GM21367 (cell line): ENCODE results near the gene HTR3C.

Experiments
- ATAC-seq: cut with Tn5 transposase; IDR thresholded peaks from one replicate; pipeline ENCODE4 v1.9.1; 2021; ENCODE audit not compliant: unreplicated experiment

The HTR3C gene

DNA sequence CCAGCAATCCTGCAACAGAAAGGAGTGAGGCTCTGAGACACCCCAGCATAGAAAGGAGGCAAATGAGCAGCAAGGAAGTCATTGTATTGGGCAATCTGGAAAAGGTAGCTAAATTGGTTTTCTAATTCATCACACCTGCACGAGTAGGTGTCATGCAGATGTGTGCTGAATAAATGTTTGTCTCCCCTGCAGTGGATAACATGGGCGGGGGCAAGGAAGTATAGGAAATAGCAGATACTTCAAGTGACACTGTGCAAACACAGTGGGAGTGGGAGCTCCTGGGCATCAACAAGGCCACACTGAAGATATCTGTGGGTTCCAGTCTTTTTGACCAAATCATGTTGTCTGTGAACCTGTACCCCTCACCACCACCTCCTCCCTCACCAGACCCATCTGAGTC is 29.6 kb downstream of the HTR3C start:
- no peak for ATAC-seq

DNA sequence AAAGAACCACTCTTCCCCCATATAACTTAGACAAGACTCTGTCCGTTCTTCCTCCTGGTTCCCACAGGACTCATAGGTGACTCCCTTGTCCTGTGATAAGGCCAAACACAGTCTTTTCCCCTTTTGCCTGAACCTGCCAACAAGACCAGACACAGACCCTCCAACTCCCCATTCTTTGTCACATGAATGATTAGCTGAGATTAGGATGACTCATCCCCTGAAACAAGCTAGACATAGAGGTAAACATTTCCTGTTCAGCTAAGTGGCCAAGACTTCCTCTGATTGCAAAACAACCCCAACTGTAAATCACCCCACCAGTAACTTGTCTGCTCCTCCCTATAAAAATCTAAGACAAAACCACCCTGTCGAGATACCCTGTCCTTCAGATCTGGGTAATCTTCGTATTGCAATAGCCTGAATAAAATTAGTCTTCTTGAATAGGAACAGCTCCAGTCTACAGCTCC is 32.6 kb downstream of the HTR3C start:
- no peak for ATAC-seq

DNA sequence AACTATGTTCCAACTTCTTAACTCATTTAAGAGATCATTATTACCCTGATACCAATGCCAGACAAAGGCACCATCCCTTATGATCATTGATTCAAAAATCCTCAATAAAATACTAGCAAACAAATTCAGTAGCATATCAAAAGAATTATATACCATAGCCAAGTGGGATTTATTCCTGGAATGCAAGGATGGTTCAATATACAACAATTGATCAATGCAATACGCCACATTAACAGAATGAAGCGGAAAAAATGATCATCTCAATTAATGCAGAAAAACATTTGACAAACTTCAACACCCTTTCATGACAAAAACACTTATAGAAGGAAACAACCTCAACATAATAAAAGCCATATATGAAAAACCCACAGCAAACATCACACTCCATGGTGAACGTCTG is 39.4 kb downstream of the HTR3C start:
- ATAC-seq = no peak

DNA sequence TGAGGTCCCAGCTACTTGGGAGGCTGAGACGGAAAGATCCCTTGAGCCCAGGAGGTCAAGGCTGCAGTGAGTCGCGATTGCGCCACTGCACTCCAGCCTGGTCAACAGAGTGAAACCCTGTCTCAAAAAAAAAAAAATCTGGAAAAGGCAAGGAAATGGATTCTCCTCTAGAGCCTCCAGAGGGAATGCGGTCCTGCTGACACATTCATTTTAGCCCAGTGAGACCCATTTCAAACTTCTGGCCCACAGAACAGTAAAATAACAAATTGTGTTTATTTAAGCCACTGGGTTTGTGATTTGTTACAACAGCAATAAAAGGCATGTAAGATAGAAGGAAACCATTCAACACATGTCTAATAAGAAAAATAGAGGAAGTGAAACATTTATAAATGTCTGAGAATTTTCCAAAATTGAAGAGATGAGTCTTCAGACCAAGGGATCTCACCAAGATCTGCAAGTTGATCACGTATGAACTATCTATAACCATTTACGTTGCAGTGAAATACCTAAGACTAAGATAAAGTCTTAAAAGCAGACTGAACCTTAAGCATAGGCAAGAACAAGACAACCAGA is 44.0 kb downstream of the HTR3C start, which contains the start of gene HTR3E:
HTR3E (plus strand) TSS at position 254 of the 573 bp plus-strand sequence. CDS start 466 bp downstream, outside the sequence.
- no peak for ATAC-seq

DNA sequence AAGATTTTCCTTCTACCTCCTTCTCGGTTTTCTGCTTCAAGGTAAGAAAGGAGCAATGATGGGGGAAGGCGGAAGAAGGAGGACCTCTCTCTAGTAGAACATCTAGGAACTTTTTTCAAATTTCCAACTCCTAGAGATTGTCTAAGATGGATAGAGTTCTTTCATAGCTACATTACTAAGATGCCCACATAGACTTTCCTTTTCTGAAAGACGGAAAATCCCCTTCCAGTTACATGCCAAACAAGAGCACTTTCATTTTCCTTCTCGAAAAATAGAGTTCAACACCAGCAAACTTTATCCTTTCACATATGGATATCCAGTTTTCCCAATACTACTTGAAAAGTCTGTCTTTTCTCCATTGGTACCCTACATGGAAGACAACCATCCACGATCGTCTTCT is 44.7 kb downstream of the HTR3C start:
- no peak for ATAC-seq

DNA sequence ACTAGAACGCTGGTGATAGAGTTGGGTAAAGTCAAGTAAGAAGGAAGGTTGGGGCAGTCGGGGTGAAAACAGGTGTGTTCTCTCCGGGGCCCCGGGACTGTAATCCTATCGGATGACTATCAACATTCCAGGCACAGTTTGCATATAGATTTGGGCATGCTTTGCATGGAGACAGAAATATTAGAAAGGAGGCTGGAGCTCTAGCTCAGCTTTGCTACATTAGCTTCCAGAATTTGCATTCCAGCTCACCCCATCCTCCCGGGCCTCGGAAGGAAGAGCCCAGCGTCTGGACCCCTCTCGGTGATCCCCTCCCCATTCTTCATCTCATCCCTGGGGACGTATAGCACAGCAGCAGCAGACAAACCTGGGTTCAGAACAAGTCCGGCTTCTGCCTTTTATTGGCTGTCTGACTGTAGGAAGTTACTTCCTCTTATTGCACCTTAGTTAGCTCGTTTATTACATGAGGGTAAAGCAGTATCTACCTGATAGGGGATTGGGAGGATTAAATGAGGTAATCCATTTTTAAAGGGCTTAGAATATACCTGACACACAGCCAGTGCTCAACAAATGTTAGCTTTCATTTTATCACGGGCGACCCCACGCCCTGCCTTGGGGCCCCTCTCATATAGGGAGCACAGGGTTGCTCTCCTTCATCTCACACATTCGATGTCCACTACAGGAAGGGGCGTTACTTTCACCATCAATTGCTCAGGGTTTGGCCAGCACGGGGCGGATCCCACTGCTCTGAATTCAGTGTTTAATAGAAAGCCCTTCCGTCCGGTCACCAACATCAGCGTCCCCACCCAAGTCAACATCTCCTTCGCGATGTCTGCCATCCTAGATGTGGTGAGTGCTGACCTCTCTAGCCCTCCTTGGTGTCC is 47.2 kb downstream of the HTR3C start:
- ATAC-seq = no peak
